Measurements from ENCODE around the gene C1QTNF3.
"Not testable (repeated sequence)": the region's sequence is repeated elsewhere in the genome, so short reads cannot be mapped to it uniquely, and the experiment has no call there.

The C1QTNF3 gene

GRCh38 chr5:34043099-34043876, at the start of gene C1QTNF3:
C1QTNF3 (minus strand) TSS chr5:34043213; CDS start chr5:34043125, 88 bp downstream.
- DNase-seq (ENCODE audit: low read depth): no peak

- DNase-seq (ENCODE audit: low read depth): not testable (repeated sequence)
Measured at GRCh38 chr5:34091039-34091438, 48.0 kb upstream of the C1QTNF3 start.

- not testable (repeated sequence) for DNase-seq (ENCODE audit: low read depth)
Measured at GRCh38 chr5:34089802-34090201, 46.8 kb upstream of the C1QTNF3 start.

GRCh38 chr5:34087728-34088127, 44.7 kb upstream of the C1QTNF3 start:
- not testable (repeated sequence) for DNase-seq (ENCODE audit: low read depth)

GRCh38 chr5:34083898-34084297, 40.9 kb upstream of the C1QTNF3 start:
- not testable (repeated sequence) for DNase-seq (ENCODE audit: low read depth)

- not testable (repeated sequence) for DNase-seq (ENCODE audit: low read depth)
Measured at GRCh38 chr5:34079505-34079904, 36.5 kb upstream of the C1QTNF3 start.

- not testable (repeated sequence) for DNase-seq (ENCODE audit: low read depth)
Measured at GRCh38 chr5:34077636-34078035, 34.6 kb upstream of the C1QTNF3 start.

GRCh38 chr5:34076719-34077364, 33.8 kb upstream of the C1QTNF3 start:
- DNase-seq (ENCODE audit: low read depth): not testable (repeated sequence)

- DNase-seq (ENCODE audit: low read depth): not testable (repeated sequence)
Measured at GRCh38 chr5:34074472-34074871, 31.5 kb upstream of the C1QTNF3 start.

- not testable (repeated sequence) for DNase-seq (ENCODE audit: low read depth)
Measured at GRCh38 chr5:34074071-34074470, 31.1 kb upstream of the C1QTNF3 start.

GRCh38 chr5:34070626-34071025, 27.6 kb upstream of the C1QTNF3 start:
- not testable (repeated sequence) for DNase-seq (ENCODE audit: low read depth)

GRCh38 chr5:34064656-34065055, 21.6 kb upstream of the C1QTNF3 start:
- no peak for DNase-seq (ENCODE audit: low read depth)

- no peak for DNase-seq (ENCODE audit: low read depth)
Measured at GRCh38 chr5:34062419-34062818, 19.4 kb upstream of the C1QTNF3 start.

- DNase-seq (ENCODE audit: low read depth): no peak
Measured at GRCh38 chr5:34061993-34062392, 19.0 kb upstream of the C1QTNF3 start.

GRCh38 chr5:34059977-34060376, 17.0 kb upstream of the C1QTNF3 start:
- DNase-seq (ENCODE audit: low read depth): no peak

GRCh38 chr5:34058532-34058931, 15.5 kb upstream of the C1QTNF3 start:
- DNase-seq (ENCODE audit: low read depth): no peak

GRCh38 chr5:34057569-34057968, 14.6 kb upstream of the C1QTNF3 start:
- DNase-seq (ENCODE audit: low read depth): no peak

GRCh38 chr5:34057118-34057517, 14.1 kb upstream of the C1QTNF3 start:
- no peak for DNase-seq (ENCODE audit: low read depth)

- DNase-seq (ENCODE audit: low read depth): no peak
Measured at GRCh38 chr5:34055667-34056066, 12.7 kb upstream of the C1QTNF3 start.

- no peak for DNase-seq (ENCODE audit: low read depth)
Measured at GRCh38 chr5:34054400-34054729, 11.4 kb upstream of the C1QTNF3 start.

- DNase-seq (ENCODE audit: low read depth): no peak
Measured at GRCh38 chr5:34053571-34054399, 10.8 kb upstream of the C1QTNF3 start.

GRCh38 chr5:34053133-34053532, 10.1 kb upstream of the C1QTNF3 start:
- DNase-seq (ENCODE audit: low read depth): no peak
